ENCODE results near the gene FBH1. TPM values are rescaled to one million over a fixed set of nuclear protein-coding genes. Genes with fewer than 3 reads are reported as not detected.

Gene FBH1
- total and polyA plus RNA-seq, 2 experiments from 2014 or later: 62.5 to 90.8 TPM

- TF ChIP-seq, protein P1, sequence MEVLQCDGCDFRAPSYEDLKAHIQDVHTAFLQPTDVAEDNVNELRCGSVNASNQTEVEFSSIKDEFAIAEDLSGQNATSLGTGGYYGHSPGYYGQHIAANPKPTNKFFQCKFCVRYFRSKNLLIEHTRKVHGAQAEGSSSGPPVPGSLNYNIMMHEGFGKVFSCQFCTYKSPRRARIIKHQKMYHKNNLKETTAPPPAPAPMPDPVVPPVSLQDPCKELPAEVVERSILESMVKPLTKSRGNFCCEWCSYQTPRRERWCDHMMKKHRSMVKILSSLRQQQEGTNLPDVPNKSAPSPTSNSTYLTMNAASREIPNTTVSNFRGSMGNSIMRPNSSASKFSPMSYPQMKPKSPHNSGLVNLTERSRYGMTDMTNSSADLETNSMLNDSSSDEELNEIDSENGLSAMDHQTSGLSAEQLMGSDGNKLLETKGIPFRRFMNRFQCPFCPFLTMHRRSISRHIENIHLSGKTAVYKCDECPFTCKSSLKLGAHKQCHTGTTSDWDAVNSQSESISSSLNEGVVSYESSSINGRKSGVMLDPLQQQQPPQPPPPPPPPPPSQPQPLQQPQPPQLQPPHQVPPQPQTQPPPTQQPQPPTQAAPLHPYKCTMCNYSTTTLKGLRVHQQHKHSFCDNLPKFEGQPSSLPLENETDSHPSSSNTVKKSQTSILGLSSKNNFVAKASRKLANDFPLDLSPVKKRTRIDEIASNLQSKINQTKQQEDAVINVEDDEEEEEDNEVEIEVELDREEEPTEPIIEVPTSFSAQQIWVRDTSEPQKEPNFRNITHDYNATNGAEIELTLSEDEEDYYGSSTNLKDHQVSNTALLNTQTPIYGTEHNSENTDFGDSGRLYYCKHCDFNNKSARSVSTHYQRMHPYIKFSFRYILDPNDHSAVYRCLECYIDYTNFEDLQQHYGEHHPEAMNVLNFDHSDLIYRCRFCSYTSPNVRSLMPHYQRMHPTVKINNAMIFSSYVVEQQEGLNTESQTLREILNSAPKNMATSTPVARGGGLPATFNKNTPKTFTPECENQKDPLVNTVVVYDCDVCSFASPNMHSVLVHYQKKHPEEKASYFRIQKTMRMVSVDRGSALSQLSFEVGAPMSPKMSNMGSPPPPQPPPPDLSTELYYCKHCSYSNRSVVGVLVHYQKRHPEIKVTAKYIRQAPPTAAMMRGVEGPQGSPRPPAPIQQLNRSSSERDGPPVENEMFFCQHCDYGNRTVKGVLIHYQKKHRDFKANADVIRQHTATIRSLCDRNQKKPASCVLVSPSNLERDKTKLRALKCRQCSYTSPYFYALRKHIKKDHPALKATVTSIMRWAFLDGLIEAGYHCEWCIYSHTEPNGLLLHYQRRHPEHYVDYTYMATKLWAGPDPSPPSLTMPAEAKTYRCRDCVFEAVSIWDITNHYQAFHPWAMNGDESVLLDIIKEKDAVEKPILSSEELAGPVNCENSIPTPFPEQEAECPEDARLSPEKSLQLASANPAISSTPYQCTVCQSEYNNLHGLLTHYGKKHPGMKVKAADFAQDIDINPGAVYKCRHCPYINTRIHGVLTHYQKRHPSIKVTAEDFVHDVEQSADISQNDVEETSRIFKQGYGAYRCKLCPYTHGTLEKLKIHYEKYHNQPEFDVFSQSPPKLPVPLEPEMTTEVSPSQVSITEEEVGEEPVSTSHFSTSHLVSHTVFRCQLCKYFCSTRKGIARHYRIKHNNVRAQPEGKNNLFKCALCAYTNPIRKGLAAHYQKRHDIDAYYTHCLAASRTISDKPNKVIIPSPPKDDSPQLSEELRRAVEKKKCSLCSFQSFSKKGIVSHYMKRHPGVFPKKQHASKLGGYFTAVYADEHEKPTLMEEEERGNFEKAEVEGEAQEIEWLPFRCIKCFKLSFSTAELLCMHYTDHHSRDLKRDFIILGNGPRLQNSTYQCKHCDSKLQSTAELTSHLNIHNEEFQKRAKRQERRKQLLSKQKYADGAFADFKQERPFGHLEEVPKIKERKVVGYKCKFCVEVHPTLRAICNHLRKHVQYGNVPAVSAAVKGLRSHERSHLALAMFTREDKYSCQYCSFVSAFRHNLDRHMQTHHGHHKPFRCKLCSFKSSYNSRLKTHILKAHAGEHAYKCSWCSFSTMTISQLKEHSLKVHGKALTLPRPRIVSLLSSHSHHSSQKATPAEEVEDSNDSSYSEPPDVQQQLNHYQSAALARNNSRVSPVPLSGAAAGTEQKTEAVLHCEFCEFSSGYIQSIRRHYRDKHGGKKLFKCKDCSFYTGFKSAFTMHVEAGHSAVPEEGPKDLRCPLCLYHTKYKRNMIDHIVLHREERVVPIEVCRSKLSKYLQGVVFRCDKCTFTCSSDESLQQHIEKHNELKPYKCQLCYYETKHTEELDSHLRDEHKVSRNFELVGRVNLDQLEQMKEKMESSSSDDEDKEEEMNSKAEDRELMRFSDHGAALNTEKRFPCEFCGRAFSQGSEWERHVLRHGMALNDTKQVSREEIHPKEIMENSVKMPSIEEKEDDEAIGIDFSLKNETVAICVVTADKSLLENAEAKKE (CRISPR knock-in tag; IDR thresholded peaks at IDR 0.05): no peak
Measured at GRCh38 chr10:5971315-5971832, 81.3 kb downstream of the FBH1 start (continued).

- H3K27ac Mint-ChIP-seq: no peak overlapping the region
Measured at GRCh38 chr10:5971886-5972285, 81.8 kb downstream of the FBH1 start.

More at GRCh38 chr10:5971886-5972285, 81.8 kb downstream of the FBH1 start:
- Histone ChIP-seq H3K4me3 (no peak overlapping the region), H3K27ac (ENCODE audit: low read depth) (no peak overlapping the region), H3F3A (replicated peaks; ENCODE audit: low read depth) (0 out of 2 replicates have a peak, but pooled peaks cover 3% of the 10 kb centered on the region), H2AFZ (no peak overlapping the region), H3K4me1 (ENCODE audit: insufficient read depth) (peaks cover 9% of the 10 kb centered on the region; the same call in 1 of the 2 replicates), H3K4me2 (no peak overlapping the region), H3K9me2 (ENCODE audit: insufficient read depth) (no peaks in the 10 kb centered on the region), H3K36me3 (ENCODE audit: insufficient read depth) (no peaks in the 10 kb centered on the region), H3K27me3 (ENCODE audit: insufficient read depth) (peaks cover 22% of the 10 kb centered on the region), H4K20me1 (replicated peaks; ENCODE audit: insufficient read depth) (no peaks in the 10 kb centered on the region), H3K79me2 (replicated peaks; ENCODE audit: insufficient read depth) (no peaks in the 10 kb centered on the region)
- no peak for TF ChIP-seq ZNF114 (CRISPR knock-in tag; IDR thresholded peaks at IDR 0.05)
- TF ChIP-seq, protein P1 (CRISPR knock-in tag; IDR thresholded peaks at IDR 0.05): no peak
- TF ChIP-seq NANOG (IDR thresholded peaks at IDR 0.05; ENCODE audit: borderline replicate concordance): no peak
- TF ChIP-seq EZH2 (IDR thresholded peaks at IDR 0.05; ENCODE audit: low read depth, unreplicated experiment): no peak
- TF ChIP-seq, protein P2, sequence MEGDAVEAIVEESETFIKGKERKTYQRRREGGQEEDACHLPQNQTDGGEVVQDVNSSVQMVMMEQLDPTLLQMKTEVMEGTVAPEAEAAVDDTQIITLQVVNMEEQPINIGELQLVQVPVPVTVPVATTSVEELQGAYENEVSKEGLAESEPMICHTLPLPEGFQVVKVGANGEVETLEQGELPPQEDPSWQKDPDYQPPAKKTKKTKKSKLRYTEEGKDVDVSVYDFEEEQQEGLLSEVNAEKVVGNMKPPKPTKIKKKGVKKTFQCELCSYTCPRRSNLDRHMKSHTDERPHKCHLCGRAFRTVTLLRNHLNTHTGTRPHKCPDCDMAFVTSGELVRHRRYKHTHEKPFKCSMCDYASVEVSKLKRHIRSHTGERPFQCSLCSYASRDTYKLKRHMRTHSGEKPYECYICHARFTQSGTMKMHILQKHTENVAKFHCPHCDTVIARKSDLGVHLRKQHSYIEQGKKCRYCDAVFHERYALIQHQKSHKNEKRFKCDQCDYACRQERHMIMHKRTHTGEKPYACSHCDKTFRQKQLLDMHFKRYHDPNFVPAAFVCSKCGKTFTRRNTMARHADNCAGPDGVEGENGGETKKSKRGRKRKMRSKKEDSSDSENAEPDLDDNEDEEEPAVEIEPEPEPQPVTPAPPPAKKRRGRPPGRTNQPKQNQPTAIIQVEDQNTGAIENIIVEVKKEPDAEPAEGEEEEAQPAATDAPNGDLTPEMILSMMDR (conservative IDR thresholded peaks at IDR 0.05; ENCODE audit: low read depth in 2 of 2): no peak
- no peak for TF ChIP-seq EZH2phosphoT487 (IDR thresholded peaks at IDR 0.05; ENCODE audit: unreplicated experiment)
- H3K4me1 Mint-ChIP-seq: peaks cover 6% of the 10 kb centered on the region
- no peak for ATAC-seq
- DNase-seq (ENCODE audit: low spot score): no peak
- H3K36me3 Mint-ChIP-seq (ENCODE audit: low read depth): no peaks in the 10 kb centered on the region; the same call in 2 of the 3 replicates
- no peak overlapping the region for H3K4me3 Mint-ChIP-seq
- H3K27me3 Mint-ChIP-seq (ENCODE audit: insufficient read depth, low read depth, poor library complexity): peaks cover 22% of the 10 kb centered on the region
- H3K9me3 Mint-ChIP-seq: no peaks in the 10 kb centered on the region; the same call in 2 of the 3 replicates
